ENCODE results near the gene KREMEN1.
A peak's percentile ranks its signal among the peaks of the same experiment; 100 is the strongest.

KREMEN1 gene

GRCh38 chr22:29154364-29155048 is 81.7 kb downstream of the KREMEN1 start:
- peak; percentile 86 for DNase-seq

GRCh38 chr22:29155966-29156365 is 83.1 kb downstream of the KREMEN1 start:
- no peak for DNase-seq

- no peak for DNase-seq
Observed at GRCh38 chr22:29156507-29156906, 83.7 kb downstream of the KREMEN1 start.

GRCh38 chr22:29157759-29158535 is 85.1 kb downstream of the KREMEN1 start:
- DNase-seq: no peak

GRCh38 chr22:29158546-29158945 is 85.7 kb downstream of the KREMEN1 start:
- DNase-seq: no peak

GRCh38 chr22:29163808-29164207 is 91.0 kb downstream of the KREMEN1 start:
- DNase-seq: no peak

- DNase-seq: no peak
Observed at GRCh38 chr22:29165321-29166060, 92.7 kb downstream of the KREMEN1 start.

GRCh38 chr22:29166180-29166579 is 93.3 kb downstream of the KREMEN1 start:
- no peak for DNase-seq

- DNase-seq: no peak
Observed at GRCh38 chr22:29167032-29167911, 94.4 kb downstream of the KREMEN1 start.

GRCh38 chr22:29171721-29172120 is 98.9 kb downstream of the KREMEN1 start:
- no peak for DNase-seq

- DNase-seq: no peak
Observed at GRCh38 chr22:29172216-29172615, 99.4 kb downstream of the KREMEN1 start.

GRCh38 chr22:29175312-29175835 is 102.5 kb downstream of the KREMEN1 start:
- DNase-seq: no peak

- DNase-seq: no peak
Observed at GRCh38 chr22:29183971-29184848, 111.4 kb downstream of the KREMEN1 start.

- no peak for DNase-seq
Observed at GRCh38 chr22:29184849-29185490, 112.1 kb downstream of the KREMEN1 start.

- DNase-seq: no peak
Observed at GRCh38 chr22:29186302-29186701, 113.5 kb downstream of the KREMEN1 start.

- DNase-seq: no peak
Observed at GRCh38 chr22:29187831-29188230, 115.0 kb downstream of the KREMEN1 start.

GRCh38 chr22:29190051-29190450 is 117.2 kb downstream of the KREMEN1 start:
- no peak for DNase-seq

- no peak for DNase-seq
Observed at GRCh38 chr22:29190918-29191317, 118.1 kb downstream of the KREMEN1 start.

- DNase-seq: no peak
Observed at GRCh38 chr22:29193021-29193420, 120.2 kb downstream of the KREMEN1 start.

- no peak for DNase-seq
Observed at GRCh38 chr22:29194184-29194583, 121.3 kb downstream of the KREMEN1 start.

Data from right forelimb (tissue), 1 donor.